Measurements from ENCODE around the gene CDHR2.

Gene CDHR2

GRCh38 chr5:176529116-176529740 is 19.9 kb upstream of the CDHR2 start:
- DNase-seq (ENCODE audit: low read depth, low spot score): no peak

GRCh38 chr5:176529741-176530141 is 19.4 kb upstream of the CDHR2 start:
- no peak for DNase-seq (ENCODE audit: low read depth, low spot score)

GRCh38 chr5:176530393-176530982 is 18.7 kb upstream of the CDHR2 start:
- DNase-seq (ENCODE audit: low read depth, low spot score): no peak

GRCh38 chr5:176530983-176531901 is 17.9 kb upstream of the CDHR2 start:
- no peak for DNase-seq (ENCODE audit: low read depth, low spot score)

- no peak for DNase-seq (ENCODE audit: low read depth, low spot score)
Measured at GRCh38 chr5:176531902-176532493, 17.1 kb upstream of the CDHR2 start.

GRCh38 chr5:176532795-176533194 is 16.3 kb upstream of the CDHR2 start:
- DNase-seq (ENCODE audit: low read depth, low spot score): no peak

GRCh38 chr5:176533390-176533789 is 15.8 kb upstream of the CDHR2 start:
- no peak for DNase-seq (ENCODE audit: low read depth, low spot score)

- no peak for DNase-seq (ENCODE audit: low read depth, low spot score)
Measured at GRCh38 chr5:176533894-176534611, 15.1 kb upstream of the CDHR2 start.

- DNase-seq (ENCODE audit: low read depth, low spot score): no peak
Measured at GRCh38 chr5:176534640-176535039, 14.5 kb upstream of the CDHR2 start.

- no peak for DNase-seq (ENCODE audit: low read depth, low spot score)
Measured at GRCh38 chr5:176535101-176535663, 14.0 kb upstream of the CDHR2 start.

GRCh38 chr5:176535664-176536131 is 13.4 kb upstream of the CDHR2 start:
- no peak for DNase-seq (ENCODE audit: low read depth, low spot score)

GRCh38 chr5:176536132-176536901 is 12.8 kb upstream of the CDHR2 start:
- DNase-seq (ENCODE audit: low read depth, low spot score): peak; percentile 71

- peak; percentile 98 for DNase-seq (ENCODE audit: low read depth, low spot score)
Measured at GRCh38 chr5:176536902-176537553, 12.1 kb upstream of the CDHR2 start, which contains the start of gene RNF44. Gene RNF44, minus strand, starts transcription at chr5:176537402. Its CDS starts 4,930 bp downstream, at chr5:176532472.

- DNase-seq (ENCODE audit: low read depth, low spot score): peak; percentile 96
Measured at GRCh38 chr5:176537554-176538229, 11.4 kb upstream of the CDHR2 start.

- no peak for DNase-seq (ENCODE audit: low read depth, low spot score)
Measured at GRCh38 chr5:176538230-176538988, 10.7 kb upstream of the CDHR2 start.

GRCh38 chr5:176538989-176539384 is 10.2 kb upstream of the CDHR2 start:
- no peak for DNase-seq (ENCODE audit: low read depth, low spot score)

- no peak for DNase-seq (ENCODE audit: low read depth, low spot score)
Measured at GRCh38 chr5:176540476-176540899, 8.7 kb upstream of the CDHR2 start.

- no peak for DNase-seq (ENCODE audit: low read depth, low spot score)
Measured at GRCh38 chr5:176540956-176541337, 8.2 kb upstream of the CDHR2 start.

Measured in activated CD4-positive, CD25-positive, alpha-beta regulatory T cell treated with anti-CD3 and anti-CD28 coated beads, Interleukin-2, amount 50 U/mL, for 16 hours (primary cell).